ENCODE data around the gene CACNA2D4. TPM values are rescaled to one million over a fixed set of nuclear protein-coding genes. Genes with fewer than 3 reads are reported as not detected.

CACNA2D4 gene
- total and polyA plus RNA-seq, 2 donors: 1.1 to 4.5 TPM

DNA sequence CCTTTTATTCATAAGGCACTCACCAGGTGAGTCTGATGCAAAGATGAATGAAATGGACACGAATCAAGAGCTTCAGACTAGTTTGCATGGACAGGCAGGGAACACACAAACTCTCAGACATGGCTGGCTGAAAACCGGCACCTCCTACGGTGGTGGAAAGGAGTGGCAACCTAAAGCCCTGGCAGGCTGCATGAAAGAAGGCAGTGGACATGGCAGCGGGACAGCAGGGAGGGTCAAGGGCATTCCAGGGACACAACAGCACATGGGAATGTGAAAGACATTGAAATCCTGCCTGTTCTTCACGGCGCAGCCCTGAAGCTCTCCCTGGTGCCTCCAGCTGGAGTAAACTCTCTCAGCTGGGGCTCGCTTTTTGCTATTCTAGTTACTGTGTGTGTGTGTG, 114.7 kb downstream of the CACNA2D4 start:
- Histone ChIP-seq H3K4me1 (ENCODE audit: insufficient read depth) (no peaks in the 10 kb centered on the region), H3K27ac (ENCODE audit: low read depth) (no peak overlapping the region), H3K4me3 (ENCODE audit: low read depth, low read length) (no peak overlapping the region), H3K36me3 (ENCODE audit: insufficient read depth) (no peaks in the 10 kb centered on the region)
- WGBS: 86% methylated on average over 7 of the region's 7 CpGs
- DNase-seq (ENCODE audit: extremely low spot score): no peak

DNA sequence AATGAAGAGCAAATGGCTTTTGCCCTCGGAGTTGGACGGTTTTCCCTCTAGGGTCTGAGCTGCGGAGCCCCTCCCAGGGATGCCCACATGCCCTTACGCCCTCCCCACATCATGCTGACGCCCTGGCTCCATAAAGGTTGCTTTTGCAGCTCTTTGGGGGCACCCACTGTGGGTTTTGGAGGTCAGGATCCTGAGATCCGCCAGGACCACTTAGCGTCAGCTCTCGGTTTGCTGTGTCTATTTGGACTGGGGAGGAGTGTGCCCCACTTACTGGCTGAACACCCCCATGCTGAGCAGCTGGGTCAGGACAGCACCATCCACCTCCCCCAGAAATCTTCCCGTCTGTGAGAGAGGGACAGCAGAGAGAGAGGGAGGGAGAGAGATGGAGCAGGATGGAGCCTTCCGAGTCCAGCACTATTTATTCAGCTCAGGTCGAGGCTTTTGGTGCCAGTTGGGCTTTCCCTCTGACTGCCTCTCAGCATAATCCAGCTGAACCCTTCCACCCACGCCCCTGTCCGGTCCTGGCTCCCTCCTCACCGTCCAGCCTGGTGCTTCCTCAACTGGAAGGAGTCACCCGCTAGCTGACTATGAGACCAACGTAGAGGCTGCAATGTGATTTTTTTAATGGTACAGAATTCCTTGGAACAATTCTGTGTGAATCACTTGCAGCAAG, 117.0 kb downstream of the CACNA2D4 start:
- no peak for DNase-seq (ENCODE audit: extremely low spot score)
- 64% methylated on average over 16 of the region's 16 CpGs for whole genome bisulfite sequencing
- Histone ChIP-seq H3K27ac (ENCODE audit: low read depth) (no peak overlapping the region), H3K4me1 (ENCODE audit: insufficient read depth) (no peaks in the 10 kb centered on the region), H3K4me3 (ENCODE audit: low read depth, low read length) (no peak overlapping the region), H3K36me3 (ENCODE audit: insufficient read depth) (no peaks in the 10 kb centered on the region)

DNA sequence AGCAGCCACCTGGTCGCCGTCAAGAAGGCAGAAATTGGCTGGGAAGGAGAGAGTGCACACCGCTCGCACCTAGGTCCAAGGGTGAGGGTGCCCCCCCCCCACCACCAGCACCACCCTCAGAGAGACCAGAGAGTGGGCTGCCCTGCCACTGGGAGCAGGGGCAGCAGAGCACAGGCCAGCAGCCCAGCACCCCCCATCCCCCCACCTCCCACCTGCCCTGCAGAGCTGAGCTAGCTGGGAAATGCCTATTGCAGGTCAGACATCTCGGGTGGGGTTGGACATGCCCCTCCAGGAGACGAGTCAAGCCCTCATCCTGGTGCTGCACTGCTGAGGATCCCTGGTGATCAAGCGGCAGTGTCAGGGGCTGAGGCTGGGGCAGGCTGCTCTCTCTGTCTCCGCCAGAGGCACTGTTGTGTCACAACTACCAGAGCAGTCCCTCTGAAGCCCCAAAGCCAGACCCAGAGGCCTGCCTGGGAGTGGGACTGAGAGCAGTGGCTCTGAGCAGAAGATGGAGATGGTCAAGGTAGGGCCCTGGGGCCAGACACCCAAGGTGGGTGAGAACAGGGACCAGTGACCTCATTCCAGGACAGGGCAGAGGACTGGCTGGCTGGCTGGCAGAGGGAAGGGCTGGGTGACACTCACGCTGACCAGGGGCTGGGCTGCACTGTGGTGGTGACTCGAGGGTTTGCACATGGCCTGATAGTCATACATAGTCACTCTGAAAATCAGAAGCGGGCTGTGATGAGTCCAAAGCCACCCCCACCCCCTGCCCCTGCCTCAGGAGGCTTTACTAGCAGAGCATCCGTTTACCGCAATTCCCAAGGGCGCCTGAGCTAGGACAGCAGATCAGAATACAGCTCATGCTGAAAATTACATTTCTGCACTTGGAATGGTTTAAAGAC, 117.8 kb downstream of the CACNA2D4 start:
- no peak for DNase-seq (ENCODE audit: extremely low spot score)
- no peaks in the 10 kb centered on the region for H3K4me1 ChIP-seq (ENCODE audit: insufficient read depth)
- 71% methylated on average over 14 of the region's 14 CpGs for WGBS
- H3K27ac ChIP-seq (ENCODE audit: low read depth): no peak overlapping the region
- H3K4me3 ChIP-seq (ENCODE audit: low read depth, low read length): no peak overlapping the region
- no peaks in the 10 kb centered on the region for H3K36me3 ChIP-seq (ENCODE audit: insufficient read depth)

DNA sequence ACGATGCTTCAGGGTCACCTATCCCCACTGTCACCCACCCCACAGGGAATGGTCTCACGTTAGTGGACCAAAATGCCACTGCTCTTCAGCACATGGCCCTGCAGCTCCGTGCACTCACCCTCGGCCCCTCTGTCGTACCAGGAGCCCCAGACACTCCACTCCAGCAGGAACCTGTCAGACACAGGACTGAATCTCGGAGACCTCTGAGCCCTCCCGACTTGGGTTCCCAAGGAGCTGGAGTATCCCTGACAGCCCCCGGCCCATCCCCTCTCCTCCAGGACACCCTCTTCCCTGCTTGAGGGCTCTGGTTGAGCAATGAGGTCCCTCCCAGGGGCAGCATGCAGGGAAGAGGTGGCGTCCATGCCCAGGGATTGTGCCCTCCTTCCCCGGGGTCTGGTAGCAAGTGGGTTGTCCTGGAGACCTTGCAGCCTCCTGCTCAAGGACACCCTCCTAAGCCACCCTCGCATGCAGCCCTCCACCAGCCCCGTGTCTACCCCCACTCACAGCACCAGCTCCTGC, 118.5 kb downstream of the CACNA2D4 start:
- Histone ChIP-seq H3K36me3 (ENCODE audit: insufficient read depth) (no peaks in the 10 kb centered on the region), H3K4me1 (ENCODE audit: insufficient read depth) (no peaks in the 10 kb centered on the region), H3K4me3 (ENCODE audit: low read depth, low read length) (no peak overlapping the region), H3K27ac (ENCODE audit: low read depth) (no peak overlapping the region)
- WGBS: 80% methylated on average over 12 of the region's 12 CpGs
- no peak for DNase-seq (ENCODE audit: extremely low spot score)

DNA sequence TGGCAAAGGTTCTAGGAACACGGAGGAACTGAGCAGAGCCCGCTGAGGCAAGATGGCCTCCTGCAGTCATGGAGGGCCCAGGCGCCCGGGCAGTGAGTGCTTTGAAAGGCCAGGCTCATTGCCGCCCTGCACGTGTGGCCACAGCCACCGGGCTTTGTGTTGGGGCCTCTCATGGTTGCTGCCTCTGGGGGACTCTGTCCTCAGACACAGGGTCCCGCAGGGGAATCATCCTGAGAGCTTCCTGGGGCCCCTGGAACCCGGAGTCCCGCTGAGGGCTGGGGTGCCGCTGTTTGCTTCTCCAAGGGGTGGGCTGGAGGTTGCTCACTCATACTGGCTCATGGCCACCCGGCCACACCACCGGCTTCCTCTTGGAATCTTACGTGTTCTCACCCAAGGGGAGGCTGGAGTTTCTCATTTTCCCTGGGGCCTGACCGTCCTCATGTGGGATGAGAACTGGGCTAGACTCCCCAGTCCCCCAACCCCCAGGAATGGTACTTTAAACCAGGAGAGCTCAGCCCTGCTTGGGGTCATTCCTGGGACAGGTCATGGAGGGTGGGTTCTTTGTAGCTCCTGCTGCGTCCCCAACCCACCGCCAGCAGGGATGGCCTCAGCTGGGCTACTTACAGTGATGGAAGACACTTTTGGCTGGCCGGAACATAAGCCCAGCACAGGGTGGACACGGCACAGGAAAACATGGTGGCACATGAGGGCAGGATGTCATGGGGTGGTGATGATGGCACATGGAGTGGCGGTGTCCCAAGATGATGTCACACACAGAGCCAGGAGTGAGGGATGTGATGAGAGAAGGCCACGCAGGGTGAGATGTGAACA, 119.2 kb downstream of the CACNA2D4 start:
- no peak for DNase-seq (ENCODE audit: extremely low spot score)
- 85% methylated on average over 21 of the region's 21 CpGs for WGBS
- no peaks in the 10 kb centered on the region for H3K36me3 ChIP-seq (ENCODE audit: insufficient read depth)
- H3K4me3 ChIP-seq (ENCODE audit: low read depth, low read length): no peak overlapping the region
- H3K4me1 ChIP-seq (ENCODE audit: insufficient read depth): no peaks in the 10 kb centered on the region
- no peak overlapping the region for H3K27ac ChIP-seq (ENCODE audit: low read depth)

DNA sequence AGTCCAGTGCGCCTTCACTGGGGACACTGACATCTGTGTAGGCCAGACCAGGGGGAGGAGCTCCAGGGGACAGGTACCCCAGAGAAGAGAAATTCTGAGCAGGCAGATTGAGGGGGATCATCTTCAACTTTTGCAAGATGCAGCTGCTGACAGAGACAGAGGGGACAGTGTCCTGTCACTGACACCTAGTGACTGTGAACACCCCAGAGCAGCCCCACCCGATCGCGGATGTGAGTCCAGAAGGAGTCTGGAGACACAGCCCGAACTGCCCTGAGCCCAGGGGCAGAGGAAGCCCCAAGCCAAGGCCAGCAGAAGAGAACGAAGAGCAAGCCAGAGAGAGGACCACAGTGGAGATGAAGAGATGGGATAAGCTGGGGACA, 119.8 kb downstream of the CACNA2D4 start:
- WGBS: 85% methylated on average over 6 of the region's 6 CpGs
- Histone ChIP-seq H3K27ac (ENCODE audit: low read depth) (no peak overlapping the region), H3K4me3 (ENCODE audit: low read depth, low read length) (no peak overlapping the region), H3K4me1 (ENCODE audit: insufficient read depth) (no peaks in the 10 kb centered on the region), H3K36me3 (ENCODE audit: insufficient read depth) (no peaks in the 10 kb centered on the region)
- DNase-seq (ENCODE audit: extremely low spot score): no peak

DNA sequence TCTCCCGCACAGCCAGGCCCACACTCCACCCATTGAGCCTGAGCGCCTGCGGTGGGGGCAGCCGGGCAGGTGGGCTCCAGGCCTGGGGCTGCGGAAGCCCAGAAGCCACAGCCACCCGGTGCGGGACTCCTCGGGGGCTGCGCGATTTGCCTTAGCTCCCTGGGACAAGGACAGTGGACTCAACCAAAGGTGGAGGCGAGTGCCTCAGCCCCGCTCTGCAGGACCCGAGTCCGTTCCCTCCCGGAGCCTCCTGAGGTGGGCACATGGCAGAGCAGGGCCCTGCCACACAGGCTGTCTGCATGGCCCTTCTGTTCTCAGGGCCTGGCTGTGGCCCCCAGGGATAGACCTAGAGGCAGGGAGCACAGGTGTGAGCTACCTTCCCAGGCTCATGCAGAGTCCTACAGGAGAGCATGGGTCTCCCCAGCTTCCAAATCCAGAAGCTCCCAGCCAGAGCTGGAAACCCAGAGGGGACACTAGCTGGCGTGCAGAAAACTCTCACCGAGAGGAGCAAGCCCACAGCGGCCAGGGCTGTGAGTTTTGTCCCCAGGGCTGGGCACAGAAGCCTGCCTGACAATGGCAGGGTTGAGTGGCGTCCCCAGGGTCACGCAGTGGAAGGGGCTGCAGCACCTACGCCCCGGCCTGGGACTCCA, 120.3 kb downstream of the CACNA2D4 start:
- no peak for DNase-seq (ENCODE audit: extremely low spot score)
- no peak overlapping the region for H3K27ac ChIP-seq (ENCODE audit: low read depth)
- H3K36me3 ChIP-seq (ENCODE audit: insufficient read depth): no peaks in the 10 kb centered on the region
- 94% methylated on average over 22 of the region's 22 CpGs for WGBS
- no peak overlapping the region for H3K4me3 ChIP-seq (ENCODE audit: low read depth, low read length)
- H3K4me1 ChIP-seq (ENCODE audit: insufficient read depth): no peaks in the 10 kb centered on the region

DNA sequence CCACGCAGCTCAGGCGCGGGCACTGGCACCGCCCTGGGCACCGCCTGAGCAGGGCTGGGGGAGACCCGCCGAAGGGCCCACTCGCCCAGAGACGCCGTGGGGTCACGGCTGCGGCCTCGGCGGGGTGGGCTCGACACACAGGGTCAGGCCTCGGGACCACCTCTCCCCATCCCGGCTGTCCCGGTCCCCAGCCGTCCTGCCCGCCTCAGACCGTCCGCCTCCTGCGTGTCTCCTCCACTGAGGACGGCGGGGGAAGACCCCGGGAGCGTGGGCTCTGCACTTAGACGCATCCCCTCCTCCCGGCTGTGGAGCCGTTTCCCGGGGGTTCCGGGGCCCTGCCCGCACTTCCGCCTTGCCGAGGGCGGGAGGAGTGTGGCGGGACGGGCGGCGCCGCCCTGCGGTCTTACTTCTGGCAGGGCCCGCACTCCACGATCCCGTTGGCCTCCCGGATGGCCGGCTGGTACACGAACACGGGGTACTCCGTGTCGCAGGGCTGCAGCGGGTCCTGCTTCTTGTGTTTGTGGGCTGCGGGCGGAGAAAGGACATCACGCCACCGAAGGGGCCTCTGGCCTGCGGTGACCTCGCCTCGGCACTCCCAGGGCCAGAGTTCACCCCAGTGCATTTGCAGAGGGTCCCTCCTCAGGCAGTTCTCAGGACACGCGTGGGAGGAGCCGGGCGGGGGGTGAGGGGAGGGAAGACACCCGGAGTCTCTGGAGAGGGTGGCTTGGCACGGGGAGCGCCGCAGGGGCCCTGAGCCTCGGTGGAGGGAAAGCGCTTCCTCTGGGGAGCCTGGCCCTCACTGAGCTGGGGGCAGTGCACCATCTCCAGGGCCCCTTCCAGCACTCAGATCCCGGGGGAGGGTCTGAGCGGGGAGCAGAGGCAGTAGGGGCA, 121.2 kb downstream of the CACNA2D4 start:
- no peaks in the 10 kb centered on the region for H3K36me3 ChIP-seq (ENCODE audit: insufficient read depth)
- no peaks in the 10 kb centered on the region for H3K4me1 ChIP-seq (ENCODE audit: insufficient read depth)
- peak overlapping the region; percentile 61 for H3K4me3 ChIP-seq (ENCODE audit: low read depth, low read length)
- no peak for DNase-seq (ENCODE audit: extremely low spot score)
- 39% methylated on average over 71 of the region's 71 CpGs for WGBS
- peak overlapping the region; percentile 33 for H3K27ac ChIP-seq (ENCODE audit: low read depth)

DNA sequence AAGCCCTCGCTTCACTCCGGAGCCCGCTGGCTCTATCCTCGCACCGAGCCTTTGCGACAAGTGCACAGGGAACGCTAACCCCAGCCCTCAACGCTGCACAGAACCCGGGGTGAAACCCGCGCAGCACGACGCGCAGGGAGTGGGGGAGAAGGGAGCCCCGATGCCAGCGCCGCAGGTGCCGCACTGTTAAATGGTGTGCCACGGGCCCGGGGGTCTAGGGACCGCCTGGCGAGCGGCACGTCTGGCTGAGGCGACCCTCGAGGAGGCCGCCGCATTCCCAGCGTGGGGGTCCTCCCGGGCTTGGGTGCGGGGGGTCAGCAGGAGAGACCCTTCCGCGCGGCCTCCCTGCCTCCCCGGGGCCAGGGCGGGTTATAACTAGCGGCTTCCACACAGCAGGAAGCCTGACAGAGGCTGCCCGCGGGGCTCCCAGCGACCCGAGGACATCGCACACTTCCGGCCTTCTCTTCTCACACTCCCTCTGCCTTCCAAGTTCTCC, 121.9 kb downstream of the CACNA2D4 start:
- Histone ChIP-seq H3K4me1 (ENCODE audit: insufficient read depth) (no peaks in the 10 kb centered on the region), H3K27ac (ENCODE audit: low read depth) (peak overlapping the region; percentile 33), H3K4me3 (ENCODE audit: low read depth, low read length) (peak overlapping the region; percentile 61), H3K36me3 (ENCODE audit: insufficient read depth) (no peaks in the 10 kb centered on the region)
- WGBS: 8% methylated on average over 43 of the region's 43 CpGs
- no peak for DNase-seq (ENCODE audit: extremely low spot score)

DNA sequence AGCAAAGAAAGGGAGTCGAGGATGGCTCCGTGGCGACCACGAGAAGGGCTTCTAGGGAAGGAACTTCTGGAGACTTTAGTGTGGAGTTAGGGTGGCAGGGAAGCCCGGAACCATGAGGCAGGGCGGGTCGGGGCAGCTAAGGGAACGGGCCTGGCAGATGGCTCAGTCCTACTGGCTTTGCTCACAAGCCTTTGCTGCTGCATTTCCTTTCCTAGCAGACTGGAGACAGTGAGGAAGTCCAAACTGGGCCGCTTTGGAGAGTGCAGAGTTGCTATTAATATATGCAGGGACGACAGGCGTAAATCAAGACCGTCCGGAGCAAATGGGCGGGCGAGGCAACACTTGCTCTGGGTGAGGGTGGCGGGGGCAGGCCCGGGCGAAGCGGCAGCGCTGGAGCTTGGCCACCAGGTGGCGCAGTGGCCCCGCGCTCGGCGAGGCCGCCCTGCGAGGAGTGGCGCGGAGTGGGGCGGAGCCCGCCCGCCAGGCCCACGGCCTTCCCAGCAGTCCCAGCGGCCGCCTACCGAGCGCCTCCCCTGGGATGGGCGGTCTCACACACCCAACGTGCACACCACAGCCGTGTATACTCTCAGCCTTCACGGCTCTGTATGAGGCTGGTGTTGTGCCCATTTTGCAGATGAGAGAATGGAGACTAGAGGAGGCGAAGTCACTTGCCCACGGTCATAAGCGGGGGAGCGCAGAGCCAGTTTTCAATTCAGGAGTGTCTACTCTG, 122.5 kb downstream of the CACNA2D4 start:
- H3K36me3 ChIP-seq (ENCODE audit: insufficient read depth): no peaks in the 10 kb centered on the region
- WGBS: 2% methylated on average over 45 of the region's 45 CpGs
- H3K27ac ChIP-seq (ENCODE audit: low read depth): no peak overlapping the region
- peak overlapping the region; percentile 61 for H3K4me3 ChIP-seq (ENCODE audit: low read depth, low read length)
- DNase-seq (ENCODE audit: extremely low spot score): peak; percentile 53
- H3K4me1 ChIP-seq (ENCODE audit: insufficient read depth): no peaks in the 10 kb centered on the region

DNA sequence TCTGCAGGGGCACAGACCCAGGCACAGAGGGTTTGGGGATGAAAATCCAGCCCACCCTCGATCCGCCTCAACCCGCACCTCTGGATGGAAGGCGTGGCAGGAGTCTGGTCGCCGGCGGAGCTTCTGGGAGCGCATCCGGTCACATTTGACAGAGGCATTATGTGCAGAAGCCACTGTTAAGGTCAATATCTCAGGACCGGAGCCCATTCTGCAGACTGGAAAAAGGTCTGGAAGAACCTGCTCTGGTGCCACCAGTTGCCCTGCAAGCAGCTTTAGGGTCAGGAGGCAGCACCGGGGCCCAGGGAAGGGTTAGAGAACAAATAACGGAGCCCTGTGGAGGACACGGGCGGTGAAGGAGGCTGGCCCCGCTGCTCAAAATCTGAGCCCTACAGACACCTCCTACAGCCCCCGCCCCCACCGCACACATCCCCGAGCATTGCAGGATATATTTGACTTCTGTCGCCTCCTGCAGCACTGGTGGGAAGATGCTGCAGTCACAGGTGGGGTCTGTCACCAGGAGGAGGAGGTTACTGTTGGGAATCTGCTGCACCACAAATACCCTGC, 123.1 kb downstream of the CACNA2D4 start:
- no peak for DNase-seq (ENCODE audit: extremely low spot score)
- 72% methylated on average over 19 of the region's 19 CpGs for WGBS
- no peak overlapping the region for H3K27ac ChIP-seq (ENCODE audit: low read depth)
- H3K4me3 ChIP-seq (ENCODE audit: low read depth, low read length): no peak overlapping the region
- H3K4me1 ChIP-seq (ENCODE audit: insufficient read depth): no peaks in the 10 kb centered on the region
- H3K36me3 ChIP-seq (ENCODE audit: insufficient read depth): no peaks in the 10 kb centered on the region
